GM20000 (cell line): ENCODE data around the gene OPTN.

Source experiments
- DNase-seq: peaks from one replicate; pipeline ENCODE4 v3.0.0; 2012; ENCODE audit warnings: low spot score
- CTCF ChIP-seq: IDR thresholded peaks from 2 replicates; pipeline ENCODE4 v1.5.1; 2012; ENCODE audit warnings: mild to moderate bottlenecking, control low read depth; ENCODE audit errors: extremely low read depth, missing control alignments

Gene OPTN

GRCh38 chr10:13139150-13139549 lies 39.2 kb downstream of the OPTN start:
- TF ChIP-seq CTCF: no peak
- no peak for DNase-seq

- TF ChIP-seq CTCF: no peak
- no peak for DNase-seq
Observed at GRCh38 chr10:13139676-13140075, 39.7 kb downstream of the OPTN start.

GRCh38 chr10:13140627-13141190 lies 40.7 kb downstream of the OPTN start:
- TF ChIP-seq CTCF: no peak
- DNase-seq: no peak

DNA sequence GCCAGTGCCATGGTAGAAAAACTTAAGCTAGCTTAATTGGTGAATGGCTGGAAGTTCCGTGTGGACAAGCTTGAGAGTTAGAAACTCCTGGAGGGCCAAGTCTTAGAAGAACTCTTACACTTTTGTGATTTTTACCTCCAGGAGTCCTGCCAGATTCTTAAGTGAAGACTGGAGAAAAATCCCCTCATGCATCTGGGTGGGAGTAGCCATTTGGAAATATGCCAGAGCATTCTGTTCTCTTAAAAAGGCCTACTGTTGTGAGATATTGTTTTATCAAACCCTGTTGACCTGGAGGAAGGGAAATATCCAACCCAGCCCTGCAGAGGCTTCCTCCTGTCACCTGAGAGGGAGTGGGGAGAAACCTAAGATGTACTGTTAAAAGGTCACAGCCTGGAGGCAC lies 43.8 kb downstream of the OPTN start:
- TF ChIP-seq CTCF: no peak
- no peak for DNase-seq

DNA sequence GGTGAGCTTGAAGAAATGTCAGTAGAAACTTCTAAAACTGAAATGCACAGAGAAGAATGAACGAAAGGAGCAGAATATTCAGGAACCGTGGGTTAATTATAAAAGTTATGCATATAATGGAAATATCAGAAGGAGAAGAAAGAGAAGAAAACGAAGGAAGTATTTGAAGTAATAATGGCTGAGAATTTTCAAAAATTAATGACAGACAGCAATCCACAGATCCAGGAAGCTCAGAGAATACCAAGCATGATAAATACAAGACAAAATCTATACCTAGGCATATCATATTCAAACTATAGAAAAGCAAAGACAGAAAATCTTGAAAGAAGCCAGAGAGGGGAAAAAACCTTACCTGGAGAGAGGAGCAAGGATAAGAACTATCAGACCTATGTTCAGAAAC lies 44.9 kb downstream of the OPTN start:
- TF ChIP-seq CTCF: no peak

DNA sequence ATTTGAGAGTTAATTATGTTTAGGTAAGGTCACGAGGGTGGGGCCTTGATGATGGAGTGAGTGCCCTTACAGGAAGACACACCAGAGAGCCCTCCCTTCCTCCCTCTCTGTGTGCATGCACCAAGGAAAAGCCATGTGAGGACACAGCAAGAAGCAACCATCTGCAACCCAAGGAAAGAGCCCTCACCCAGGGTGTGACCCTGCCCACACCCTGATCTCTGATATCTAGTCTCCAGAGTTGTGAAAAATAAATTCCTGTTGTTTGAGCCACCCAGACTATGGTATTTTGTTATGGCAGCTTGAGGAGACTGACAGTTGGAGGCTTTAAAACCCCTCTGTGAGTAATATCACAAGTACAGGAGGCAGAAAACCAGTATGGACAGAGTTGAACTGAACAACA lies 46.4 kb downstream of the OPTN start:
- no peak for DNase-seq
- no peak for TF ChIP-seq CTCF

More for the DNA sequence above, 44.9 kb downstream of the OPTN start:
- DNase-seq: no peak

DNA sequence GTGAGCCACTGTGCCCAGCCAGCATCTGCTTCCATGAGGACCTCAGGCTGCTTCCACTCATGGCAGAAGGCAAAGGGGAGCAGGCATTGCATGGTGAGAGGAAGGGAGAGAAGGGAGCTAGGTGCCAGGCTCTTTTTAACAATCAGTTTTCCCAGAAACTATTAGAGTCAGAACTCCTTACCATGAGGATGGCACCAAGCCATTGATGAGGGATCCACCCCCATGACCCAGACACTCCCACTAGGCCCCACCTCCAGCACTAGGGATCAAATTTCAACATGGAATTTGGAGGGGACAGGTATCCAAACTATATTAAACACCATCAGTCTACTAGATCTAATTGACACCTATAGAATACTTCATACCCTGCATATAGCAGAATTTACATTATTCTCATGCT lies 47.2 kb downstream of the OPTN start:
- no peak for TF ChIP-seq CTCF
- no peak for DNase-seq
